Measurements from ENCODE around the gene UBE2G2.

UBE2G2 gene, protein sequence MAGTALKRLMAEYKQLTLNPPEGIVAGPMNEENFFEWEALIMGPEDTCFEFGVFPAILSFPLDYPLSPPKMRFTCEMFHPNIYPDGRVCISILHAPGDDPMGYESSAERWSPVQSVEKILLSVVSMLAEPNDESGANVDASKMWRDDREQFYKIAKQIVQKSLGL

DNA sequence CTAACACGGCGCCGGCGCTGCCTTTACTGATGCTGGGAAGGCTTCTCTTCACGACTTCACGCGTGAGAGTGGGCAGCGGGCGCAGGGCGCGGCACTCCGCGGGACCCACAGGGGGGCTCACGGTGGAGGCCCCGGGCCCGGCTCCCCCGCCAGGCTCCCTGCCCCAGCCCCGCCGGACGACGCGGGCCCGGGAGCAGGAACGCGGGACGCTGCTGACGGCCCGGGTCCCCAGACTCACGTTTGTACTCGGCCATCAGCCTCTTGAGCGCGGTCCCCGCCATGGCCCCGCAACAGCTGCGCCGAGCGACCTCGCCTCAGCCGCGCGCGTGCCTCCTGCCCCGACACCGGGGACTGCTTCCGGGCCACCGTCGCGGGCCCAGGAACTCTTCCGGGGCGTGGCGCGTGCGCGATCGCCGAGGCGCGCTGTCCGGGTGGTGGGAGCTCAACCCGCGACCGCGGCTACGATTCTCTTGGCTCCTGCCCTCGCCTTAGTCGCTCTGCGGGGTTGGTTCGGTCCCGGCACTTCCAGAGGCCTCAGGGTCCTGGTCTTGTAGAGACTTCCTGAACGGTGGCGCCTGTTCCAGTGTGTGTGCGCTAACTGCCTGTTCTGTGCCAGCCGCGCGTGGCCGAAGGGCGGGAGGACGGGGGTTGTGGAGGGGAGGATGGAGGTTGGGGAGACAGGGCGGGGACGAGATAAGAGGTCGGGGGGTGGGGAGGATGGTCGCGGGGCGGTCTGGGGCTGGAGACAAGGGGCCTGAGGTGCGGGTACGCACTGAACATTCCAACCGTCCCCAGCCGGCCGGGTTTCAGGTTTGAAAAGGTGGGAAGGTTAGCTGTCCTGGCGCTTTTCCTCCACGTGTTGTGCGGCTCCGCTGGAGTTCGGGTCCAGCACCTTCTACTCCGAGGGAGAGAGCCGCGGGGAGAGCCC is at the start of gene UBE2G2:
TSS of gene UBE2G2 (minus strand) at position 353 of the 928 bp plus-strand sequence. CDS start at position 281, 72 bp downstream.
- DNase-seq = peak; percentile 83

DNA sequence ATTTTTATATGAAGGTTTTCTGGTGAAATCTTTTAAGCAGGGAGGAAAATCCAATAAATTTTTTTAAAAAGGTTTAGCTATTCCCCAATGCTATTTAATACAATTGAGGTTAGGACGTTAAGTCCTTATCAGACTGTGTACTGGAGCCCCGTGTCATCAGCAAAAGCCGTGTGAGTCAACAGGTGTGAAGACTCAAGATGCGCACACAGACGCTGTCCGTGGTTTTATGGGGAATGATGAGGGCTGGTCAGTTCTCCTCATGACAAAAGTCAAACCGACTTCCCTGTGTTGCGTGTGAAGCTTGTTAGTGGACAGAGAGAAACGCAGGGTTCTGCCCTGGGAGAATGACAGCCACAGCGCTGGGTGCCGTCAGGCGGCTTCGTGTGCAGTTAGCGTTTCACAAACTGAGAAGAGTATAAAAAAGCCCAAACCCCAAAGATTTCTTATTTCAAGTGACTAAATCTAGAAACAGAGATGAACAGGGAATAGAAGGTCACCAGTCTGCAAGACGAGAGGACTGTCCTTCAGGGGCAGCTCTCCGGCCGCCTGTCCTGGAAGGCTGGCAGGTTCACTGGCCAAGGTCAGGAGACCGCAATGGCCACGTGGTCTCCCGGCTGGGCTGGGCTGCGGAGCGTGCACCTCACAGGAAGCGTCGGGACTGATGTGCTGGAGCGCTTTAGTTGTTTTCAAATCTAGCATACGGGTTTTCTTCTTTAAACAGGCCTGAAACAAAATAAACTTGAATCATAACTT is 49.5 kb upstream of the UBE2G2 start:
- no peak for DNase-seq

DNA sequence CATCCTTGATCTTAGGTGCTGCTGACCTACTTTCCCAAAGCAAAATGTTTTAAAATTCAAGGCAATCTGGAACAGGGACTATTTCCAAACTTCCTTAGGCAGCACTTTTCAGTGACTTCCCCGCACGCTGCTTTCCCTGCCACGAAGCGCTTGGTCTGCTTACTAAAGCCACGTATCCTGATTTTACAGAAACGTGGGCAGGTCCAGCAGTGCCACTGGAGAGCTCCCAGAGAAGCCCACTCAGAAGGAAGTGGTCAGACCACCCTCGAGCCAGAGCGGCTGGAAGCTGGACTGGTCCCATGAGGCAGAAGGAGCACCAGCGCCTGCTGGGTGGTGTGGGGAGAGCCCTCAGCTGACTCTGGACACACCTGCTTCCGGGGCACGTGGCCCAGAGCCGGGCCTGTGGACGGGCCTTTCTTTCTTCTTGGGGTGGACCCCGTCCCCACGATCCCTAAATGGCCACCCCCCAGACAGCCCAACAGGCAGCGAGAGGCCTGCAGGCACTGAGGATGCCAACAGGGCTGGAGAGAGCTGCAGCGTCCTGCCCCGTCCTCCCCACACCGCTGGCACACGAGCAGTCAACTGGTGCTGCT is 48.7 kb upstream of the UBE2G2 start:
- DNase-seq = no peak

DNA sequence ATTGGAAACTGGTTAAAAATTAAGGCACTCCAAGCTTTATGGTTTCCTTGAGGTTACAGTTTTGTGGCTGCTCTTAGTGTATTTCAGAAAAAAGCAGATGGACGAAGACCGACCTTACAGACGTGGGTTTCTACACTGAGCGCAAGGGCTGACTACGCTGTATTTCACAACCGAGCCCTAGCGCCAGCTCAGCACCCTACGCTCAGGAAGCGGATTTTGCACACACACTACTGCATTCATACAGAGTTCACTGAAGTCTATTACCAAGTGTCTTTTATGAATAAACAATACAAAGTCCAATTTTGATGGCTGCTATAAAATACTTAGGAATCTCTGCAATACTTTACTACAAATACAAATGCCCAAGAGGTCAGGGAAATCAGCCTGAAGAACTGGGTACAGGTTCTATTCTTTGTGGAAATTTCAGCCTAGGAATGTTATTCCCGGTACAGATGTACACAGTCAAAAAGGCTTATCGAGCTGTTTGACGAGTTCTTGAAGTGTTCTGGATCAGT is 48.1 kb upstream of the UBE2G2 start:
- no peak for DNase-seq

DNA sequence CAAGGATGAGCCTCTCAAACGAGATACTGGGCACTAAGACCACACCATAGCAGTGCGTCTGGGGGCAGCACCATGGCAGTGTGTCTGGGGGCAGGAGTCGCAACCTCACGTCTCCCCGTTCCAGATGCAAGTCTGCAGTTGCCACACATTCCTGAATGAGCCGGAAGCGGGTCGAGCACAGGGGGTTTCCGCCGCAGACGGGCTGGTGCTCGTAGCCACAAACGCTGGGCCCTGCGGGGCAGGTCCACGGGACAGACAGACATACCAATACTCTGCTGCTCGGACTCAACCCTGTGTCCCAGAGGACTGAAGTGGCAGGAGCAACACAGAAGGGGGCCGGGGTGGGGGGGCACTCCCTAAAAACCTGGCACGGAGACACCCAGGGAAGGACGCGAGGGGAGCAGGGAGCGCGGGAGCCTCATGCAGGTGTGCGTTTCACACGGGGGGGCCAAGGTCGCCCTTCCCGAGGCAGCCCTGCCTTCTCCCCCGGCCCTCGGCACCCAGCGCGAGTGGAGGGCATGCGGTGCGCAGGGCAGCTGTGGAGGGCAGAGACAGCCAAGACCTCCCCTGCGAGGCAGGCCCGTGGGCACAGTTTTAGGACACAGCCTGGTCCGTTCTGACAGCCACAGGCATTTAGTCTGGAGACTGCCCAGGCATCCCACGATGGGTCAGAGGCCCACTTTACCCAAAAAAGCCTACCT is 47.4 kb upstream of the UBE2G2 start:
- DNase-seq = no peak

DNA sequence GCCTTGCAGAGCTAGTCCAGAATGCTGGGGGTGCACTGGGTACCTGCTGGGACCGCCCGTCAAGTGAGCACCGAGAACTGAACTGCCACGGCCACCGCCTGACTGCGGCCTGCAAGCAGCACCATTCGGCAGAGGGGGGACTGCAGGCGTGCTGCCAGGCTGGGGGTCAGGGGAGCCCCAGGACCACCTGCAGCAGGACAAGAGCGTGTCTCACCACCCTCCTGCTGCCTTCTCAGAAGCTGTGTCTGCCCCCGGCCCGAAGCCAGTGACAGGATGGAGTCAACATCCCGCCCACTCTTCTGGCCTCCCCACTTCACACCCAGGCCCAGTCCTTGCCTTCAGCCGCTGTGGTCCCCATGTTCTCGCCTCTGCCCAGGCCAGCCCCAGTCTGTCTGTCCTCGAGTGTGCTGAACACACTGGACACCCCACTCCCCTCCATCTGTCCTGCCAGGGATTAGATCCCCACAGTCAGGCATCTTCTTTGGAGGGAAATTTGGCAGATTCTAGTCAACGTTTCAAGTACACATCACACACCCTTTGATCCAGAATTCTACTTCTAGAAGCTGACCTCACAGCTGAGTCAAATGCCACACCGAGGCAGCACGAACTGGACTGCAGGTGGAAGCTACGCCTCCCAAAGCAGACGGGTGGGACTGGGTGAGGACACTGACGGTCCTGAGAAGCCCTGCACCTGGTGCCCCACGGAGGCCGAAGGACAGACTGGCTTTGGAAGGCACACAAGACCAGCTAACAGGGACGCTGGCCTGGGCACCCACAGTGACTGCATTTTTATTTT is 45.8 kb upstream of the UBE2G2 start:
- no peak for DNase-seq

DNA sequence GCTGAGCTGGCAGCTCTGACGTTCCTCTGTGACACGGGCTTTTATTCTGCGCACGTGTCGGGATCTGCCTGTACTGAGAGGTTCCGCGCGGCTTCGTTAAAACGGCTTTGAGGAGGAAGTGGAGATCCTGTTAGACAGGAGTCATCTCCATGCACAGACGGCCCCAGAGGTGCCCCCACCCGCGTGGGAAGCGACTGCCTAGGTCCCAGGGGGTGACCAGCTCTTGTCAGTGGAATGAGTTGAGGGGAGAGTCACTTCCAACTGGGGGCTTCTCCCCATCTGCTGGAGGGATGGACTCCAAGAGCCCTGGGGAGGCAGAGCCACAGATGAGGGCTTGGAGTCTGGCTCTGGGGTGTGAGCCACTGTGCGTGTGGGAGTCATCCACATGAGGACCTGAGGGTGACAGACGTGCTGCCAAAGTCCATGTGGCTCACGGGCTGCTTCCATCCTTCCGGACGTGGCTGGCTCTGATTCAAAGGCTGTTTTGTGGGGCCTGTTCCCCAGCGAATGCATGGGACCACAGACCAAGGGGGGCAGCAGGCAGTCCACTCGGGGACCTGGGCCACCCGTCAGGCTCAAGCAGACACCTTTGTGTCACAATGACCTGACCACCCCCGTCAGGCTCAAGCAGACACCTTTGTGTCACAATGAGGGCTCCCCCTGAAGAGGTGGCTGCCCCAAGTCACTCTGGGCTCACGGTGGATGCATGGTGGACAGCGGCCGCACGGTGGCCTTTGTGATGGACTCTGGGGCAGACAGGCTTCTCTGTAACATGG is 45.1 kb upstream of the UBE2G2 start:
- DNase-seq = peak; percentile 38 to 40

DNA sequence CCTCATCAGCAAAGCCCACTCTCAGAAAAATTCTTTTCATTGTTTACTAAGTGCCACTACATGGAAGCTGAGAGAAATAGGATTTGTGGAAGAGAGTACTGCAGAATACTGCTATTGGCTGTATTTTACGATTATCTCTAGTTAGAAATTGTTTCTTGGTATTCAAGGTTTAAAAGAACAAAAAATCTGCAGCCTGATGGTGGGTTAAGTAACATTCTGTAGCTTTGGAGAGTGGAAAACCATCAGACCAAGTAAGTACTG is 44.5 kb upstream of the UBE2G2 start:
- DNase-seq = no peak

DNA sequence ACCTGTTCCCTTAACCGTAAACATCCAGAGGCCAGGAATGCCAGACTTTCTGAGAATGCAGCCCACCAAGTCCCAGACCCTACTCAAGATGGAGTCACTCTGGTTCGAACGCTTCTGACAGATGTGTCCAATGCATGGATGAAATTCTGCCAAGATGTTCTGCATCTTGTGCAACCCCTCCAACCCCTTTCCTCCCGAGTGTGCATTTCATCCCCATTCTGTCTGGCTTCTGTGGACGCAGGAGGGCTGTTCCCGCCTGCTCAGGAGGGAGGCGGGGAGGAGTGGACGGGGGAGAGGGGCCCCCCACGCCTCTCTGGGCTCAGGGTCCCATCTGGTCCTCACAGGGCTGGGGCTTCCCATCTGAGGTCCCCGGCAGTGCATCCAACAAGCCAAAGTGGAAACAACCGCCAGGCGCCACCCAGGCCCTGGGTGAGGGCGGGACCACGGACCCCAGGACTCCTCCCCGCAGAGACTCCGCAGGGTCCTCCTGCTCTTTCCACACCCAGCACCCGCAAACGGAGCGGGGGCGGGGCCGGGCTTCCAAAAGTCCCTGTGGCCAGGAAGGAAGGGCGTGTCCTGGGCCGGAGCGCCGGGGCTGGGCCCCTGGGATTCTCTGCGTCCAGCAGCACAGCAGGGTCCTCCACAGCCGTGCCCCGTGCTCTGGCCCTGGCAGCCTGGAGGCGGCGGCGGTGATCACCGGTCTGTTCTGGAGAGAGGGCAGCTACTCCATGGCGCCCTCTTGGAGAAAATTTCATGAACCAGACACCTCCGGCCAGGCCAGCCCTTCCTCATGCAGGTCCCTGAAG is 44.0 kb upstream of the UBE2G2 start:
- peak; percentile 27 to 37 for DNase-seq

DNA sequence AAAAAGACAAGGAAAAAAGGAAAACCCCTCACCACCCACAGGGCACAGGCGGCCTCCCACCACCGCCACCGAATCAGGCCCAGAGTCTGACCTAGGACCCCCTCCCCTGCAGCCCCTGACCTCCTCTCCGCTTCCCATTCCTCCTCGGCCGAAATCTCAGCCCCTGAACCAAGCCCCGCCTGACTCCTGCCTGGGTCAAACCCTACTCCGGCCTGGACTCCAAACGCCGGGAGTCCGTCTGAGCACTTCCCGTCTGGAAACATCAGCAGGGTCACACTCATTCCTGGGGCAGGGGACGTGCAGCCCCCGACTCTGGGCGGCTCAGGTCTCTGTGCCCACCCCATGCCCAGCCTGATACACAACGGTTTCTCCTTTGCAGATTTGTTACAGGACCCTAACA is 42.6 kb upstream of the UBE2G2 start:
- DNase-seq = no peak

DNA sequence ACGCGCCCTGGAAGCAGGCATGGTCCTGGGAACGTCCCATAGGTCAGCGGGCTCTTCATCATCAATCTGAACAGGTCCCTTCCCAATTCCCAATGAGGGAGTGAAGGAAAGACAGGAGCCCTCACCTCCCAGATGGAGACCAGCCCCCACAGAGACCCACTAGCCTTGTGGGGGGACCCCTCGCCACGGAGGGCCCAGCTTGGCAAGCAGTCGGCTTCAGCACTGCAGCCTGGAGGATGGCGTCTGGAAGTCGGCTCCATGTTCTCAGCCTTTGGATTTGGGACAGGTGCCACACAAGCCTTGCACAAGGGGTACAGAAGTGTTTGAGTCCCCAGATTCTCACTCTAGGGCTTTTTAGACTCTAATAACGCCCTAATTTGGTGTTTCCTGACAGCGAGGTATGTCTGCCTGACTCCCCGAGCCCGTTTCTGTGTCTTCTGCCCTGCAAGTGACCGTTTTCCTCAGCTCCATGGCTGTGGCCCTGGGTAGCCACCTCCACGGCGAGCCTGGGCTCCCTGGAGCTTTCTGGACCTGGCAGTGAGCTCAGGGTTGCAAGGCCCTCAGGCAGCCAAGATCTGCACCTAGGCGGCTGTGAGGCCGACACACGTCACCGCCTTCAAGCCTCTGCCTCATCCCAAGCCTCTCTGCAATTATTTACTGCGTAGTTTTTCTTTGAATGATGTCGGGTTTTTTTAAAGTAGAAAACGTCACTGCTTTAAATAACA is 41.3 kb upstream of the UBE2G2 start:
- DNase-seq = no peak

DNA sequence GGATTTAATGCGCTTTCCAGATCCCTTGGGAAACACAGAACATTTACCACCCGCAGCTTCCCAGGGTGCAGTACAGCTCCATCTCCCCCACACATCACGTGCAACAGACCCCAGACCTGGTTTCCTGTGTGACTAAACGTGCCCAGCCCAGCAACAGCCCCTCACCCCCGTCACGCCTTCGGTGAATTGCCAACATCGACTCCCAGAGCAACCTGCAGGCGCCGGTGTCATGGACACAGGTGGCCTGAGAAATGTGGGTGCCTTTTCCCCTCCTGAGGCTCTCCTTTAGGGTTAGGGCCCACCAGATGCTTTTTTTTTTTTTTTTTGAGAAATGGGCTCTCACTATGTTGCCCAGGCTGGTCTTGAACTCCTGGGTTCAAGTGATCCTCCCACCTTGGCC is 40.5 kb upstream of the UBE2G2 start:
- no peak for DNase-seq

DNA sequence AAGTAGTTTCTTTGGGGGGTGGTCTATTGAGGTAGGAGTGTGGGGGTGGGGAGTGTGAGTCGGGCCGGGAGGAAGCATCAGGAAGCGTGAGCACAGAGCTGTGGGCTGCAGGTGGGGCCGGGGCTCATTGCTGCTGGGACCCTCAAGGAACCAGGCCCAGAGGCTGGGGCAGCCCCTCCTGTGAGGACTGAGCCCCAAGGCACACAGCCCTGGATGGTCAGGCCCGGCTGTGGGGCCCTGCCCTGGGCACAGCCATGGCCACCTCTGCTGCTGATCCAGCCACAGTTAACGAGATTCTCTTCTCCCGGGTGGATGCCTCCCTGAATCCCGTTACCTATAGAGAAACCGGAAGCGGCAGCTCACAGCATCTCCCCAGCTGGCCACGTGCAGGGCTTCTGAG is 39.2 kb upstream of the UBE2G2 start:
- no peak for DNase-seq

DNA sequence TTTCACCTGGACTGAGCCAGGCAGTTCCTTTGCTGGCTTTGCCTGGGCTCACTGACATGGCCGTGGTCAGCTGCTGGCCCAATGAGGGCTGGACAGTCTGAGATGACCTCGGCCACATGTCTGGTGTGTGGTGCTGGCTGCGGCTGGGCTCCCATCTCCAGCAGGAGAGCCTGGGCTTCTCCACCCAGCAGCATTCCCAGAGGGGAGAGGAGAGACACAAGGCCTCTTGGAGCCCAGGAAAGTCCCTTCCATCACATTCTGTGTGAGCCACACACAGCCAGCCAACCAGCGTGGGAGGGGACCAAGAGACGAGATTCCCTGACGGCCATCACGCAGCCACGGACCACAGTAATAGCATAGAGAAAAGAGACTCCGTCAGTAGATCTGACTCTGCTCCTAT is 37.3 kb upstream of the UBE2G2 start:
- DNase-seq = no peak

DNA sequence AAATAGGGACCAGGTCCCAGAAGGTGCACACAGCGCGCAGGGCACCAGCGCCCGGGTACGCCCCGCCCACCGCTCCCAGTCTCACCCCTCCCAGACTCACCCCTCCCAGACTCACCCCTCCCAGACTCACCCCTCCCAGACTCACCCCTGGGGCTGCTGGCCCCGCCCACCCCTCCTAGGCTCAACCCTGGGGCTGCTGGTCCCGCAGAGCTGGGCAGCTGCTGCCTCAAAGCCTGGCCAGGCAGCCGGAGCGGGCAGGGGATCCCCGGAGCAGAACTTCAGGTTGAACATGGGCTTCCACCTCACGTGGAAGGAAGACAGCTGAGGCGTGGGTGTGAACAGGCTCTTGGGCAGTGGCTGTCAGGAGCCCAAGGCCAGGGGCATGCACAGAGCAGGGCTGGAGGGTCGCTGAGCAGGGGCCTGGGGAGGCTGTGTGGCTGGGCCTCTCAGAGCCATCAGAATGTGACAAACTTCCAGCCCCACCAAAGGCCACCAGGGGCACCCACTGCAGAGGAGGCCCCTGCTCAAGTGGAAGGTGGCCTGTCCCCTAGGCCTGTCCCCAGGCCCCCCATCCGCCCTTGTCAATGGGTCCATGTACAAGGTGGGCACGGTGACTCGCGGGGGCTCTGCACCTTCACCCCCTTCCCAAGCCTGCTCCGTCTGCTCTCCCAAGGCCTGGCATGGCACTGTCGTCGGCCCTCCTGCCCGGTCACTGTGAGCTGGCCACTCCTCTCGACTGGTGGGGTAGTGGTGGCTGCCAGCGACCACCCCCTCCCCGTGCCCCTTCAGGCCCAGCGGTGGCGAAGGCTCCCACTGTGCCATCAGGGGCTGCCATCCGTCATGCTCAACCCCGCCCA is 36.6 kb upstream of the UBE2G2 start:
- no peak for DNase-seq

DNA sequence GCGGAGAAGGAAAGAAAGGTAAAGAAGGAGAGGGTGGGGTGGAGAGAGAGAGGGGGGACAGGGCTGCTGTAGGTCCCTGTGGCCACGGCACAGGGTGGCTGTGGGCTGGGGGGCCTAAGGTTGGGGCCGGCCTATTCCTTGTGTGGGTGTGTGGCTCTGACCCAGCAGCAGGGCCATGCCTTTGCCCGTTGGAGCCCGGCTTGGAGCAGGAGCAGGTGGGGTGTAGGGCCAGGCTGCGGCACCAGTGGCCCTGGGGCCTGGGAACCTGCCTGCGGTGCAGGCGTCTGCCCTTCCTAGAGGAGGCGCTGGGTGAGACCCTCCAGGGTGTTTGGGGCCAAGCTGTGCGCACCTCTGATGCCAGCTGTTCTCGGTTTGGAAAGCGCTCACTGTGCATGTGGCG is 35.9 kb upstream of the UBE2G2 start:
- no peak for DNase-seq

DNA sequence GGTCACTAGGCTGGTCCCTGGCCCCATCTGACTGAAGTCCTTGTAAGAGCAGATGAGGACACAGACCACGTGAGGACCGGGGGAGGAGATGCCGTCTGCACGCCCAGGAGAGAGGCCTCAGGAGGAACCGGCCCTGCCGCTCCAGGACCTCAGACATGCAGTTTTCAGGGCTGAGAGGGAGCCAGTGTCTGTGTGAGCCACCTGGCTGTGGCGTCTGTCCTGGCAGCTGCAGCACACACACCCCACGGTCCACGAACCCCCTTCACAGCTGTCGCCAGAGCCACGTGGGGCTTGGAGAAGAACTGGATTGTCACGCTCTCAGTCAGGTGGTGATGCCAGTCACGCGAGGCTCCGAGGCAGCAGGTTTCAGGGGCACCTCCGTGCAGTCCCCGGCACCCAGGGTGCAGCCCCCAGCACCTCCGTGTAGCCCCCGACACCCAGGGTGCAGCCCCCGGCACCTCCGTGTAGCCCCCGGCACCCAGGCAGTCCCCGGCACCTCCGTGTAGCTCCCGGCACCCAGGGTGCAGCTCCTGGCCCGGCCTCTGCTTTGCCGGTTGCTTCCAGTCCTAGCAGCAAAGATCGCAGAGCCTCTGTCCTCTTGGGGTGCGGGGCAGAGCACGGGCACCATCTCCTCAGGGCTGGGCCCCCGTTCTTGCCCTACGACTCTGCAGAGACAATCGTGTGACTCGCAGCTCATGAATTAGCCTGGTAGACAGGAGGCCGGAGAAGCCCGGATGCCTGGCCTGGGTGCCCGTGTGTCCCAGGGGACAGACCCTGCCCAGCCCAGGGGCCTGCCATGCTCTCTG is 35.2 kb upstream of the UBE2G2 start:
- DNase-seq = no peak

DNA sequence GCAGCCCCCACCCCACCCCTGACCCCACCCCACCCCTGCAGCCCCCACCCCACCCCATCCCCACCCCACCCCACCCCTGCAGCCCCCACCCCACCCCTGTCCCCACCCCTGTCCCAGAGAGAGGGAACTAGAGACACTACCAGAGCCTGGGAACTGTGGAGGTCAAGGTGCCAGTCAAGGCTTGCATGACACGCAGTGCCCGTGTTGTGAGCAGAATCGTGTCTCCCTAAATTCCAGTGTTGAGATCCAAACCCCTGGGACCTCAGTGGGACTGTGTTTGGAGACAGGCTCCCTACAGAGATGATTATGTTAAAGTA is 34.7 kb upstream of the UBE2G2 start:
- no peak for DNase-seq

Measured in activated CD4-positive, alpha-beta T cell treated with anti-CD3 and anti-CD28 coated beads for 4 hours (primary cell).